IPS-20b (cell line): ENCODE results near the gene KCNA10.

Experiments
- H3K27ac ChIP-seq: one replicate; pipeline ENCODE4 v1.5.1; 2013; ENCODE audit warnings: low read length
- H3K27me3 ChIP-seq: 2 replicates; pipeline ENCODE4 v1.6.1; 2013; ENCODE audit warnings: mild to moderate bottlenecking, low read length, inconsistent platforms; ENCODE audit not compliant: insufficient read depth
- H3K36me3 ChIP-seq: 2 replicates; pipeline ENCODE4 v1.6.1; 2013; ENCODE audit warnings: low read depth, mild to moderate bottlenecking, inconsistent platforms, low read length, moderate library complexity; ENCODE audit not compliant: insufficient read depth
- H3K4me1 ChIP-seq: 2 replicates; pipeline ENCODE4 v1.6.1; 2013; ENCODE audit warnings: mild to moderate bottlenecking, control low read depth, inconsistent platforms, low read length, moderate library complexity; ENCODE audit not compliant: insufficient read depth
- H3K4me3 ChIP-seq: 2 replicates; pipeline ENCODE4 v1.5.1; 2013; ENCODE audit warnings: mild to moderate bottlenecking, low read length, inconsistent platforms
- H3K9ac ChIP-seq: 2 replicates; pipeline ENCODE4 v1.6.1; 2013; ENCODE audit warnings: low read depth, mild to moderate bottlenecking, inconsistent platforms, low read length, moderate library complexity
- H3K9me3 ChIP-seq: 2 replicates; pipeline ENCODE4 v1.6.1; 2013; ENCODE audit warnings: mild to moderate bottlenecking, low read depth, low read length, inconsistent platforms; ENCODE audit not compliant: insufficient read depth

KCNA10 gene

GRCh38 chr1:110484801-110485200 lies 34.2 kb downstream of the KCNA10 start:
- Histone ChIP-seq H3K27me3 (no peaks in the 10 kb centered on the region; the same call in 1 of the 2 replicates), H3K4me1 (peaks cover 9% of the 10 kb centered on the region; the same call in 1 of the 2 replicates), H3K9ac (no peak overlapping the region), H3K4me3 (no peak overlapping the region), H3K36me3 (no peaks in the 10 kb centered on the region), H3K9me3 (no peaks in the 10 kb centered on the region), H3K27ac (no peak overlapping the region)

GRCh38 chr1:110483308-110483685 lies 35.7 kb downstream of the KCNA10 start:
- Histone ChIP-seq H3K27me3 (no peaks in the 10 kb centered on the region; the same call in 1 of the 2 replicates), H3K4me1 (peaks cover 8% of the 10 kb centered on the region), H3K9ac (no peak overlapping the region), H3K27ac (no peak overlapping the region), H3K9me3 (no peaks in the 10 kb centered on the region), H3K4me3 (no peak overlapping the region), H3K36me3 (no peaks in the 10 kb centered on the region)

- Histone ChIP-seq H3K36me3 (no peaks in the 10 kb centered on the region), H3K27ac (no peak overlapping the region), H3K9me3 (no peaks in the 10 kb centered on the region), H3K27me3 (no peaks in the 10 kb centered on the region; the same call in 1 of the 2 replicates), H3K4me3 (no peak overlapping the region), H3K4me1 (peaks cover 8% of the 10 kb centered on the region), H3K9ac (no peak overlapping the region)
Observed at GRCh38 chr1:110482662-110483307, 36.2 kb downstream of the KCNA10 start.

- no peak overlapping the region for H3K27ac ChIP-seq
- no peak overlapping the region for H3K9ac ChIP-seq
- peaks cover 8% of the 10 kb centered on the region for H3K4me1 ChIP-seq
- no peak overlapping the region for H3K4me3 ChIP-seq
- no peaks in the 10 kb centered on the region for H3K36me3 ChIP-seq
- no peaks in the 10 kb centered on the region for H3K9me3 ChIP-seq
- H3K27me3 ChIP-seq = no peaks in the 10 kb centered on the region; the same call in 1 of the 2 replicates
Observed at GRCh38 chr1:110481968-110482623, 36.9 kb downstream of the KCNA10 start.

- peaks cover 8% of the 10 kb centered on the region for H3K4me1 ChIP-seq
- no peaks in the 10 kb centered on the region; the same call in 1 of the 2 replicates for H3K27me3 ChIP-seq
- no peak overlapping the region for H3K9ac ChIP-seq
- no peaks in the 10 kb centered on the region for H3K36me3 ChIP-seq
- no peak overlapping the region for H3K4me3 ChIP-seq
- H3K27ac ChIP-seq = no peak overlapping the region
- no peaks in the 10 kb centered on the region for H3K9me3 ChIP-seq
Observed at GRCh38 chr1:110480356-110481096, 38.4 kb downstream of the KCNA10 start.

- Histone ChIP-seq H3K9me3 (no peaks in the 10 kb centered on the region), H3K9ac (no peak overlapping the region), H3K4me1 (peaks cover 8% of the 10 kb centered on the region), H3K27ac (no peak overlapping the region), H3K27me3 (no peaks in the 10 kb centered on the region; the same call in 1 of the 2 replicates), H3K4me3 (no peak overlapping the region), H3K36me3 (no peaks in the 10 kb centered on the region)
Observed at GRCh38 chr1:110478886-110479285, 40.1 kb downstream of the KCNA10 start.

GRCh38 chr1:110477967-110478640 lies 40.9 kb downstream of the KCNA10 start:
- peaks cover 8% of the 10 kb centered on the region for H3K4me1 ChIP-seq
- no peak overlapping the region for H3K27ac ChIP-seq

GRCh38 chr1:110477445-110477957 lies 41.5 kb downstream of the KCNA10 start:
- Histone ChIP-seq H3K27ac (no peak overlapping the region), H3K27me3 (no peaks in the 10 kb centered on the region; the same call in 1 of the 2 replicates), H3K4me3 (no peak overlapping the region), H3K9ac (no peak overlapping the region), H3K9me3 (no peaks in the 10 kb centered on the region), H3K36me3 (no peaks in the 10 kb centered on the region), H3K4me1 (peaks cover 6% of the 10 kb centered on the region)

More at GRCh38 chr1:110477967-110478640, 40.9 kb downstream of the KCNA10 start:
- Histone ChIP-seq H3K36me3 (no peaks in the 10 kb centered on the region), H3K9ac (no peak overlapping the region), H3K27me3 (no peaks in the 10 kb centered on the region; the same call in 1 of the 2 replicates), H3K9me3 (no peaks in the 10 kb centered on the region), H3K4me3 (no peak overlapping the region)

GRCh38 chr1:110477041-110477440 lies 41.9 kb downstream of the KCNA10 start:
- H3K36me3 ChIP-seq = no peaks in the 10 kb centered on the region
- no peak overlapping the region for H3K27ac ChIP-seq
- H3K4me3 ChIP-seq = no peak overlapping the region

GRCh38 chr1:110476028-110476765 lies 42.8 kb downstream of the KCNA10 start:
- H3K4me1 ChIP-seq = no peaks in the 10 kb centered on the region; the same call in 1 of the 2 replicates
- H3K36me3 ChIP-seq = no peaks in the 10 kb centered on the region
- H3K27ac ChIP-seq = no peak overlapping the region
- no peaks in the 10 kb centered on the region for H3K27me3 ChIP-seq
- H3K9ac ChIP-seq = no peak overlapping the region
- H3K4me3 ChIP-seq = no peak overlapping the region
- no peaks in the 10 kb centered on the region for H3K9me3 ChIP-seq

More at GRCh38 chr1:110477041-110477440, 41.9 kb downstream of the KCNA10 start:
- Histone ChIP-seq H3K27me3 (no peaks in the 10 kb centered on the region), H3K9ac (no peak overlapping the region), H3K4me1 (peaks cover 2% of the 10 kb centered on the region), H3K9me3 (no peaks in the 10 kb centered on the region)
